Colonic mucosa (tissue), 4 donors: ENCODE data around the gene CNST. TPM values are rescaled to one million over a fixed set of nuclear protein-coding genes. Genes with fewer than 3 reads are reported as not detected.

ENCODE experiments used
- DNase-seq: peaks from one replicate; pipeline ENCODE4 v3.0.0-alpha.2; 2020
- H3K27ac ChIP-seq: fragments of 200-600 bp; one replicate; pipeline ENCODE4 v1.8.0; 2021
- H3K27me3 ChIP-seq: fragments of 200-600 bp; one replicate; pipeline ENCODE4 v1.8.0; 2021
- H3K36me3 ChIP-seq: fragments of 200-600 bp; one replicate; pipeline ENCODE4 v1.8.0; 2021
- H3K4me1 ChIP-seq: fragments of 200-600 bp; one replicate; pipeline ENCODE4 v1.8.0; 2021; ENCODE audit warnings: mild to moderate bottlenecking
- H3K4me3 ChIP-seq: fragments of 200-600 bp; one replicate; pipeline ENCODE4 v1.8.0; 2021
- H3K9ac ChIP-seq, 2 donors: one replicate each; pipeline ENCODE4 v1.7.0; 2013; ENCODE audit warnings: control low read depth in 2 of 2, low read depth in 2 of 2, low read length in 2 of 2
- H3K9me3 ChIP-seq: fragments of 200-600 bp; one replicate; pipeline ENCODE4 v1.8.0; 2021
- intact Hi-C: fragments of 100-400 bp; cut with DNase I; formaldehyde crosslinking; loops from one replicate; pipeline ENCODE4 v1.14.1; 2022
- total RNA-seq, 2 donors: library from RNA; stranded (reverse); fragmentation: NEBNext Ultra II Directional in 1 of 2; extraction: Animal tissue kit (Norgen Biotek cat#: 25700) in 1 of 2; gene quantifications; one replicate each; pipeline ENCODE4 v1.2.1, GENCODE V29; 2021
- TF ChIP-seq, protein P1 (sequence below): fragments of 200-600 bp; IDR thresholded peaks from one replicate; pipeline ENCODE4 v1.8.0; 2022; ENCODE audit warnings: antibody characterized with exemption, mild to moderate bottlenecking
- donor health status: healthy.
- donor health status: DM: no; HTN: no; CAD: no.
- donor health status: DM: no; HTN: no; CAD: no.

The CNST gene, protein sequence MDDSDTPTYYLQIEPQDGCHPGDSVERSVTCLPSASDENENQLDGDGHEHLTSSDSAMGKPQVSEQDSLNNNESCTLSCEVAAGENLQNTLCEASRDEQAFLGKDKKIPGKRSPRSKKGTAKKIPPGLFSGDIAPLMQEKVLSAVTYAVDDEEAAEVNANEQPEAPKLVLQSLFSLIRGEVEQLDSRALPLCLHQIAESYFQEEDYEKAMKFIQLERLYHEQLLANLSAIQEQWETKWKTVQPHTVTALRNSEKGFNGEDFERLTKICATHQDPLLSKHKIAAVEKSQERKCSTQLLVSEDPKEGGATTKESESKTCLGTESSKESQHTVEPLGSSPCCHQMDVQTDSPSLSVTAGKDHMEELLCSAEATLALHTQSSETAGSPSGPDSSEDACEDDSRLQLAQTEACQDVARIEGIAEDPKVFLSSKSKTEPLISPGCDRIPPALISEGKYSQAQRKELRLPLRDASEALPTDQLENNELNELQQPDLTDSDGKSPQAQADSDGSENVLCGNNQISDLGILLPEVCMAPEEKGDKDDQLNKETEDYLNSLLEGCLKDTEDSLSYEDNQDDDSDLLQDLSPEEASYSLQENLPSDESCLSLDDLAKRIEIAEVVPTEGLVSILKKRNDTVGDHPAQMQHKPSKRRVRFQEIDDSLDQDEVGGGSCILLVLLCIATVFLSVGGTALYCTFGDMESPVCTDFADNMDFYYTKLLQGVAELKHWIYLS
- 10 to 100 TPM; 20.9 to 43.1 TPM for total RNA-seq

DNA sequence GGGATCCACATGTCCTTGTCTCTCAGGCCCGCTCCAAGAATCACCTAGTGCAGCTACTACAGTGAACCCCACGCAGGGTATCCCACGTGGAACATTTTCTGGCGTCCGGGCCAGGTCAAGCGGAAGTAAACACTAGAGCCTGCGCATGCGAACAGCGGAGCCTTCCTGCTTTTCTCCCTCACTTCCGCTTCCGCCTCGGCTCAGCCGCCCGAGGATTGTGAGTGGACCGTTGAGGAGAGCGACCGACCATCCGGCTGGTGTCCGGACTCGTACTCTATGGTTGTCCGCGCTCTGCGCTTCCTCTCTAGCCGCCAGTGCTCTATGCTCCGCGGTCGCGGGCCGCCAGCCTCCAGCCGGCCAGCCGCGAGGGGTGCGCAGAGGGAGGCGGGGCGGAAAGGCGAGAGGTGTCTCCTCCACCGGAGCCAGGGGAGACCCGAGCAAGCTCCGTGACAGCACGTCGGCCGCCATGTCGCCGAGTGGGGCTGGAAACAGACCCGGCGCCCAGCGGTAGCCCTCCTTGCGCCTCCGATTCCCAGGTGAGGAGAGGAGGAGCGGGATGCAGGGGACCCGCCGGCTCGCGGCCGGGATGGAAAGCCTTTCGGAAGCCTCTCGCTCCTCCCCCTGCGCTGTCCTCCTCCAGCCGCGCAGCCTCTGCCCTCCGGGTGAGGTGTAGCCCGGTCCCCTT is at the start of gene CNST, which contains the start of gene TFB2M:
TSS of gene CNST (plus strand) at position 329 of the 685 bp plus-strand sequence. CDS start 25,107 bp downstream, outside the sequence.
TSS of gene TFB2M (minus strand) at position 134 of the 685 bp plus-strand sequence. CDS start at position 11, 123 bp downstream.
- Histone ChIP-seq H3K4me3 (peak within 1 kb of the TSS; percentile 93), H3K27ac (peak within 1 kb of the TSS; percentile 98), H3K4me1 (peaks cover 8% of the 10 kb centered on the region), H3K9ac (peak within 1 kb of the TSS; percentile 86 to 96), H3K27me3 (no peaks in the 10 kb centered on the region), H3K9me3 (no peaks in the 10 kb centered on the region), H3K36me3 (no peaks in the 10 kb centered on the region)
- TF ChIP-seq, protein P1, sequence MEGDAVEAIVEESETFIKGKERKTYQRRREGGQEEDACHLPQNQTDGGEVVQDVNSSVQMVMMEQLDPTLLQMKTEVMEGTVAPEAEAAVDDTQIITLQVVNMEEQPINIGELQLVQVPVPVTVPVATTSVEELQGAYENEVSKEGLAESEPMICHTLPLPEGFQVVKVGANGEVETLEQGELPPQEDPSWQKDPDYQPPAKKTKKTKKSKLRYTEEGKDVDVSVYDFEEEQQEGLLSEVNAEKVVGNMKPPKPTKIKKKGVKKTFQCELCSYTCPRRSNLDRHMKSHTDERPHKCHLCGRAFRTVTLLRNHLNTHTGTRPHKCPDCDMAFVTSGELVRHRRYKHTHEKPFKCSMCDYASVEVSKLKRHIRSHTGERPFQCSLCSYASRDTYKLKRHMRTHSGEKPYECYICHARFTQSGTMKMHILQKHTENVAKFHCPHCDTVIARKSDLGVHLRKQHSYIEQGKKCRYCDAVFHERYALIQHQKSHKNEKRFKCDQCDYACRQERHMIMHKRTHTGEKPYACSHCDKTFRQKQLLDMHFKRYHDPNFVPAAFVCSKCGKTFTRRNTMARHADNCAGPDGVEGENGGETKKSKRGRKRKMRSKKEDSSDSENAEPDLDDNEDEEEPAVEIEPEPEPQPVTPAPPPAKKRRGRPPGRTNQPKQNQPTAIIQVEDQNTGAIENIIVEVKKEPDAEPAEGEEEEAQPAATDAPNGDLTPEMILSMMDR: no peak
- DNase-seq: peak; percentile 98
- intact Hi-C loops: loop anchor here (10.0 kb wide), 1 partner anchor 61 kb away; the partner anchor contains the start of gene SMYD3

DNA sequence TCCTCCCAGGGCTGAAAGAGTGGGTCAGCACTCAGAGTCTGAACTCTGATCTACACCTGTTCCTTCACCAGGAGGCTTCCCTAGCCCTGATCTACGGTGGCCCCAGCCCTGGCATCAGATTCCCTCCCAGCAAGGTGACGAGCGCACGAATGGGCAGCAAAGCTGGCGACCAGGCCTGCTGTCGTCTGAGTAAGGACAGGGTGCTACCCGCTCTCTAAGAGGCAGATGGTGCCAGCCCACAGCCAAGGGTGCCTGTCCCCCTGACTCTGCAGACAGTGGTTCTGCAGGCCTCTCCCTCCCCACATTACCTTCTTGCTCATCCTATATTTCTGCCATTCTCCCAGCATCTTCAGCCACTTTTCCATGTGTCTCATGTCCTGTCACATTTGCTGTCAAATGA is 48.9 kb upstream of the CNST start:
- no peaks in the 10 kb centered on the region for H3K27me3 ChIP-seq
- no peak overlapping the region for H3K4me3 ChIP-seq
- TF ChIP-seq, protein P1: no peak
- no peaks in the 10 kb centered on the region for H3K9me3 ChIP-seq
- H3K27ac ChIP-seq: no peak overlapping the region
- intact Hi-C loops: no loop called here
- no peak overlapping the region for H3K9ac ChIP-seq
- DNase-seq: no peak
- no peaks in the 10 kb centered on the region for H3K36me3 ChIP-seq
- no peaks in the 10 kb centered on the region for H3K4me1 ChIP-seq

DNA sequence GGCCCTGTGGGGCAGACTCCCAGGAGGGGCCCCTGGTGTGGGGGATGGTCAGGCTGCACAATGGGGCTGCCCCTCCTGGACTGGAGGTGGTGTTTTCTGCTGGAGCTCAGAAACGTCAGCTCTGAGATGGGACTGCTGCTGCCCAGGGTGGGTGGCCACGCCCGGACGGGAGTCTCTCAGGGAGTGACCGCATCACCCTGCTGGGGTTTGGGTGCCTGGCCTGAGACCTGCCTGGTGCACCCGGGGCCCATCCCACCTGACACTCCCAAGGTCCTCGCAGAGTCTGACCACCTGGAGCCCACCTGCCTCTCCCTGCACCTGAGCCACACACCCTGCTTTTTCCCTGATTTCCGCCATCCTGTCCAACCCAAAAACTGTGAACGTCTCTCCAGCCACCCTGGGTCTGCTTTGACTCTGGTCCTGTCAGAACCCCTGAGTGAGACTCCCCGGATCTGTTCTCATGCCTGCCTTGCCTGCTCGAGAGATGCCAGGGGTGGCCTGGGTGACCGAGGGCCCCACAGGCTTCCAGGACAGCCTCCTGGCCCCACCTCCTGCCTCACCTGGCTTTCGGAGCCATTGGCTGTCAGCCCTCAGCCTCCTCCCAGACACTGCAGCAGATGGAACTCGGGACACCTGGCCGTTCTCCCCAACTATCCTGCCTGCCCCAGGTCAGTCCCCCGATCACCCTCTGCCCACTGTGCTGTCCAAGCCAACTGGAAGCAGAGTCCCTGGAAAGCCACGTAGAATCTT is 47.6 kb upstream of the CNST start:
- H3K4me1 ChIP-seq: no peaks in the 10 kb centered on the region
- H3K9me3 ChIP-seq: no peaks in the 10 kb centered on the region
- TF ChIP-seq, protein P1: no peak
- H3K27ac ChIP-seq: no peak overlapping the region
- intact Hi-C loops: no loop called here
- no peak overlapping the region for H3K9ac ChIP-seq
- H3K36me3 ChIP-seq: no peaks in the 10 kb centered on the region
- H3K4me3 ChIP-seq: no peak overlapping the region
- DNase-seq: no peak
- no peaks in the 10 kb centered on the region for H3K27me3 ChIP-seq

DNA sequence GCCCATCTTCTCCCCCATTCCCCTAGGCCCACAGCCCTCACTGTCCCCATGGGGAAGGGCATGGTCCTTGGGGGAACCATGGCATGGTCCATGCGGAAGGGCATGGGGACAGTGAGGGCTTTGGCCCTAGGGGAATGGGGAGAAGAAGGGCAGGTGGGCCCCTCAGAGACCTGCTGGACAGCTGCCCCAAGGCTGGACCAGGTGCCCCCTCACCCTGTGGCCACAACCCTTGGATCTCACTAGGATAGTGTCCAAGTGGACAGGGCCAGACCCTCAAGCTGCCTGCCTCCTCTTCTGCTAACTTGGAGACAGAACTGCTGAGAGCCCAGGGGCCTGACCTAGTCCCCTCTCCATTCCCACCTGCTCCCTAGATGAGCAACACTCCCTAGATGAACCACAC is 46.7 kb upstream of the CNST start:
- H3K27ac ChIP-seq: no peak overlapping the region
- no peaks in the 10 kb centered on the region for H3K27me3 ChIP-seq
- no peak for DNase-seq
- H3K9me3 ChIP-seq: no peaks in the 10 kb centered on the region
- TF ChIP-seq, protein P1: no peak
- H3K4me3 ChIP-seq: no peak overlapping the region
- intact Hi-C loops: no loop called here
- no peaks in the 10 kb centered on the region for H3K36me3 ChIP-seq
- H3K9ac ChIP-seq: no peak overlapping the region
- no peaks in the 10 kb centered on the region for H3K4me1 ChIP-seq

DNA sequence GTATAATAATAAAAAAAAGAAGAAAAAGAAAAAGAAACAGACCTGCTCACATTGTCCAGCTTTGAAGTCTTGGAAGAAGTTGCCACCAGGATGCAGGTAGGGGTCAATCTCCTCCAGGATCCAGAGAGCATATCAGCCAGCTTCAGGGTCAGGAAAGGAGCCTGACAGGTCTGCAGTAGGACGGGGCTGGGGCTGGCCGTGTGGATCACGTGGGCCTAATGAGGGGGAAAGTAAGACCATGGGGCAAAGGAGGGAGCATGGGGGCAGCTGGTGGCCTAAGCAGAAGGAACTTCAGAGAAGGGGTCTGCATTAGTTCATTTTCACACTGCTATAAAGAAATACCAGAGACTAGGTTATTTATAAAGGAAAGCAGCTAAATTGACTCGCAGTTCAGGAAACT is 39.9 kb upstream of the CNST start:
- TF ChIP-seq, protein P1: no peak
- H3K4me1 ChIP-seq: no peaks in the 10 kb centered on the region
- no peaks in the 10 kb centered on the region for H3K36me3 ChIP-seq
- H3K27ac ChIP-seq: no peak overlapping the region
- no peak overlapping the region for H3K4me3 ChIP-seq
- H3K27me3 ChIP-seq: no peaks in the 10 kb centered on the region
- intact Hi-C loops: no loop called here
- no peaks in the 10 kb centered on the region for H3K9me3 ChIP-seq
- DNase-seq: no peak
- no peak overlapping the region for H3K9ac ChIP-seq
